ENCODE data around the gene RBMS3. TPM values are rescaled to one million over a fixed set of nuclear protein-coding genes. Genes with fewer than 3 reads are reported as not detected.

The RBMS3 gene
- total RNA-seq, 2 experiments from 2014 or later, result 0.38 to 0.63 TPM

DNA sequence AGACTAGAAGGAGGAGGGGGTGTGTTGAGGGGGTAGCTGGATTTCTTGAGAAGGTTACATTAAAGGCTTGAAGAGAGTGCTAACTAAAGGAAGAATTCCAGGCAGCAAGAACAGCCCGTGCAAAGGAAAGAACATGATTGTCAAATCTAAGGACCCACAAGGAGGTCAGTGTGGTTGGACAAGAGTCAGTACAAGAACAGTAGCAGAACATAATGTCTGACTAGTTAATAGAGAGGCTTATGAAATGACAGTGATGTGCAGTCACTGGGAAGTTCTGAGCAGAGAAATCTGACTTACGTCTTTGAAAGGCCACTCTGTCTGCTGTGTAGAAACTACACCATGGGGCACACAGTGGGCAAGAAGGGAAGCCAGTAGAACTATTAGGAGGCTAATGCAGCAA lies 19.8 kb upstream of the RBMS3 start:
- Mint-ChIP-seq H3K4me1 (peaks cover 3% of the 10 kb centered on the region), H3K9me3 (no peaks in the 10 kb centered on the region), H3K36me3 (ENCODE audit: low read depth) (no peaks in the 10 kb centered on the region), H3K4me3 (no peak overlapping the region), H3K27ac (no peak overlapping the region), H3K27me3 (no peaks in the 10 kb centered on the region)
- ChIA-PET CTCF (no interaction called here), POLR2A (no interaction called here)
- DNase-seq, result no peak

DNA sequence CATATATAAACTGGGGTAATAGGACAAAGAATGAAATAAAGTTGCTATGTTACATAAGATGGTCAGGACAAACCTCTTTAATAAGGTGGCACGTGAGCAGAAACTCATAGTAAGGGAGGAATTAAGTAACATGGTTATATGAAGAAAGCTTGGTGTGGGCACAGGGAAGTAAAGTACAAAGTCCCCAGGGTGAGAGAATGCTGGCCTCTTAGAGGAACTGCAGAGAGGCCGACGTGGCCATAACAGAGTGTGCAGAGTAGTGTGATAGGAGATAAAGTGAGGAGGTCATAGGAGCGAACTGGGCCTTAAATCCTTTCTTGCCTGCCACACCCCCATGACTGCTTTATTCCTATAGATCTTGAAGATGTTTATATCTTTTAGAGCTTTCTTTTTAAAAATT lies 17.4 kb upstream of the RBMS3 start:
- ChIA-PET CTCF (no interaction called here), POLR2A (no interaction called here)
- no peaks in the 10 kb centered on the region for H3K4me1 Mint-ChIP-seq
- H3K4me3 Mint-ChIP-seq, result no peak overlapping the region
- no peak overlapping the region for H3K27ac Mint-ChIP-seq
- H3K9me3 Mint-ChIP-seq, result no peaks in the 10 kb centered on the region
- H3K36me3 Mint-ChIP-seq (ENCODE audit: low read depth), result no peaks in the 10 kb centered on the region
- H3K27me3 Mint-ChIP-seq, result no peaks in the 10 kb centered on the region
- DNase-seq, result no peak

DNA sequence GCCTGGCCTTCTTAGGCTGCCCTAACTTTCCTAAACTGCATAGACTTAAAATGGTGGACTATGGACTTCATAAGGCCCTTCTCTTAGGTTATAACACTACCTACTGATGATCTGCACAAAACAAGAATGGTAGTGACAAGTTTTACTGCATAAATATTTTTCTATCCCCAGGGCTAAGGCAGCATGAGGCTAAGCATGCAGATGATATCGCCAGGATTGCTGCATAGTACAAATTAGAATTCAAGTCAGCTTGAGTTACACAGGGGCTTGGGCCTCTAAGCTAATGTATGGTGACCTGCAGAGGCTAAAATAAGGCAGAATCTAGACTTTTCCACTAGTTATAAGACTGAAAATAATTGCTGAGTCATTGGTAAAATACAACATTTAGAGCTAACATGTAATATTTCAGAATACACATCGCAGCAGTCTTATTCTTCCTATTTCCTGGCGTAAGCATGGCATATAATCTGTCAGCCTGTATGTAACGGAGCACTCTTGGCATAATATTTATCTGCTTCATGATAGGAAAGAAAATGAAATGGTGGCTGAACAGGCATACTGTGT lies 15.3 kb upstream of the RBMS3 start:
- Mint-ChIP-seq H3K9me3 (no peaks in the 10 kb centered on the region), H3K36me3 (ENCODE audit: low read depth) (no peaks in the 10 kb centered on the region), H3K27ac (no peak overlapping the region), H3K4me3 (no peak overlapping the region), H3K4me1 (no peaks in the 10 kb centered on the region), H3K27me3 (no peaks in the 10 kb centered on the region)
- CTCF ChIA-PET, result no interaction called here
- DNase-seq, result no peak
- POLR2A ChIA-PET, result no interaction called here

DNA sequence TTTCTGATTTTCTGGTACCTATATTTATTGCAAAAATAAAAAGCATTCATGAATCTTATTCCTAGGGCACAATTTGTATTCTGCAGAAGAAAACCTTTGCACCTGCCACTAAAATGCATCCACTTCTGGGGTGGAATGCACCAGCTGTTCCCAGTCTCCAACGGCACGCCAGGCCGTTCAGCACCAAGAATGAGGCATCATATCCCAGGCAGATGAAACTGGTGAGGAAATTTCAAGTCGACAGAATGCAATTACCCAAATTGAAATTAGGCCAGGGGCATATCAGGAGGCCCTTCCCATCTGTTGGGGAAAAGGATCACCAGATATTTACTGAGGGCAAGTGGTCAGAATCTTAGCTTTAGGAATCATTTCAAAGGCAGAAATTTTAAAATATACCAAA lies 13.6 kb upstream of the RBMS3 start:
- Mint-ChIP-seq H3K4me3 (no peak overlapping the region), H3K27me3 (no peaks in the 10 kb centered on the region), H3K4me1 (no peaks in the 10 kb centered on the region), H3K9me3 (no peaks in the 10 kb centered on the region), H3K36me3 (ENCODE audit: low read depth) (no peaks in the 10 kb centered on the region), H3K27ac (no peak overlapping the region)
- CTCF ChIA-PET, result no interaction called here
- POLR2A ChIA-PET, result no interaction called here
- no peak for DNase-seq

DNA sequence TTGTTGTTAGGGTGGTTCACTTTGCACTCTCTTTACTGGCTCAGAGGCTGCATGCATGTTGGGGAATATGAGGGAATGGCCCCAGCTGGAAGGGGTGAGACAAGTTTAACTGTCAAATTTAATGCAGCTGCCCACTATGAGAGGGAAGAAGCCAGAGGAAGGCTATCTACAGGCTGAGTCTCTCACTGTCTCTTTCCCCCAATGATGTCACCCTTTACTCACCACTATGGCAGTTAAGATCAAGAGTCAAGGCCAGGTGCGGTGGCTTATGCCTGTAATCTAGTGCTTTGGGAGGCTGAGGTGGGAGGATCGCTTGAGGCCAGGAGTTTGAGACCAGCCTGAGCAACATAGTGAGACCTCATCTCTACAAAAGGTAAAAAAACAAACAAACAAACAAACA lies 12.2 kb upstream of the RBMS3 start:
- no peak overlapping the region for H3K4me3 Mint-ChIP-seq
- H3K9me3 Mint-ChIP-seq, result no peaks in the 10 kb centered on the region
- H3K27ac Mint-ChIP-seq, result no peak overlapping the region
- CTCF ChIA-PET, result no interaction called here
- H3K4me1 Mint-ChIP-seq, result no peaks in the 10 kb centered on the region
- no peak for DNase-seq
- POLR2A ChIA-PET, result no interaction called here
- H3K36me3 Mint-ChIP-seq (ENCODE audit: low read depth), result no peaks in the 10 kb centered on the region
- H3K27me3 Mint-ChIP-seq, result no peaks in the 10 kb centered on the region

DNA sequence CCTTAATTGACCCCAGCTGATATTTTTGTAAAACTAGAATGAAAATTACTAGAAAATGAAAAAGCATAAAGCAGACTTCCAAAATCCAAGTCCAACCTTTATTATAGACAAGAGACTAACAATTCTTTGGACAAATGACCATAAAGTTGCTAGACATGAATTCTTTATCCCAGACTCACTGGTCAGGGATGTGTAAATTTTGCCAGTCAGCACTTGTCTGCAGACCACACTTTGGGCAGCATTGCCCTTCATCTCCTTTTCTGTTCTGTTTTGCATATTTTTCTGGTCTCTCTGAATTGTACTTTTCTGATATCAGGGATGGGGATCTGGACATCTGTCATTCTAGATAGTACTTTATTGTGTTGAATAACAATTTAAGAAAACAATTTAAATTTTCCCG lies 10.1 kb upstream of the RBMS3 start:
- H3K4me3 Mint-ChIP-seq, result no peak overlapping the region
- no peak for DNase-seq
- no peaks in the 10 kb centered on the region for H3K9me3 Mint-ChIP-seq
- no peak overlapping the region for H3K27ac Mint-ChIP-seq
- no peaks in the 10 kb centered on the region for H3K36me3 Mint-ChIP-seq (ENCODE audit: low read depth)
- H3K4me1 Mint-ChIP-seq, result peaks cover 7% of the 10 kb centered on the region
- CTCF ChIA-PET, result no interaction called here
- no peaks in the 10 kb centered on the region for H3K27me3 Mint-ChIP-seq
- POLR2A ChIA-PET, result no interaction called here

DNA sequence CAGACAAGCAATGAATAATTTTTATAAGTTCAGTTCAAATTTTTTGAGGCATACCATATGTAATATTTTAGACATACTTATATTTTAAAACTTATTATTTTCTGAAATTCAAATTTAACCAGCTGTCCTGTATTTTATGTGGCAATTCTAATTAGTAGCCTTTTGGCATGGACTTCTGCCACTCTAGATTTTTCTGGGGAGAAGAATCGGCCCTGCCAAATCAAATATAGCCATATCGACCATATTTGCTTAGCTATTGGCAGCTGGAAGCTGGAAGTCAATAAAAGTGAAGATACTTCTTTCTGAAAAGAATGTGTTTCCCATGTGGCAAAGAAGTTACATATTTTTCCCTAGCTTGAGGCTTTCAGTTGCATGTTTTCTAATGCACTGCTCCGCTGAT lies 9.4 kb upstream of the RBMS3 start:
- Mint-ChIP-seq H3K4me3 (no peak overlapping the region), H3K27me3 (no peaks in the 10 kb centered on the region), H3K36me3 (ENCODE audit: low read depth) (no peaks in the 10 kb centered on the region), H3K4me1 (peaks cover 7% of the 10 kb centered on the region), H3K9me3 (no peaks in the 10 kb centered on the region), H3K27ac (no peak overlapping the region)
- ChIA-PET POLR2A (no interaction called here), CTCF (no interaction called here)
- DNase-seq, result no peak

DNA sequence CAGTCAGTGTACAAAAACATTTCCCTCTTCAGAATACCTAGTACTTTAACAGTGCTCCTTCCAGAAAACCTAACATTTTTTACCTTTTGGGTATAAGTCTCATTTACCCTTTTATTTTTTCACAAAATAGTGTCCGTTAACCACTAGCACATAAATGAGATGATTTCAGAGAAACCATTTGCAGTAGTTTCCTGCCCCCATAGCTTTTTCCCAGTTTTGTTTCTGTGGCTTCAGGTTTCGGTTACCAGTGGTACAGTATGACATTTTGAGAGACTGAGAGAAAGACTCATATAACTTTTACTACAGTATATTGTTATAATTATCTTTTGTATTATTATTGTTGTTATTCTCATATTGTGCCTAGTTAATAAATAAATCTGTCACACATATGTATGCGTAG lies 6.2 kb upstream of the RBMS3 start:
- Mint-ChIP-seq H3K9me3 (no peaks in the 10 kb centered on the region), H3K27ac (no peak overlapping the region), H3K4me3 (no peak overlapping the region), H3K4me1 (peaks cover 7% of the 10 kb centered on the region), H3K27me3 (peaks cover 2% of the 10 kb centered on the region), H3K36me3 (ENCODE audit: low read depth) (no peaks in the 10 kb centered on the region)
- DNase-seq, result no peak
- ChIA-PET CTCF (no interaction called here), POLR2A (no interaction called here)

DNA sequence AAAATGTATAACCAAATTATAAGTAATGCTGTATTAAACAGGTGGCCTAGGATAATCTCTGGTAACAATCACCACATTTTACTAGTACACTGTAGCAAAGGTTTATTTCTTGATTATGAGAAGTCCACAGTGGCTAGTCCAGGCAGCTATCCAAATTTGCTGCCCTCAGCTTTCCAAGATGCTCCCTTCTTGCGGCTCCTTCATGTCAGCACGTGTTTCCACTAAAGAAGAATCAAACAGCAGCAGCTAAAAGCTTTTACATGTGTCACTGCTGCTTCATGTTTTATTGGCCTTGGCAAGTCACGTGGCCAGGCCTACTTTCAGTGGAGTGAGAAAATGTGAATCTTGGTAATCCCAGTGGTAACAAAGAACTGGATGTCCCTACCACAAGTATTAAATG lies 5.6 kb upstream of the RBMS3 start:
- Mint-ChIP-seq H3K27me3 (peaks cover 2% of the 10 kb centered on the region), H3K4me1 (peaks cover 8% of the 10 kb centered on the region), H3K27ac (no peak overlapping the region), H3K9me3 (no peaks in the 10 kb centered on the region), H3K36me3 (ENCODE audit: low read depth) (no peaks in the 10 kb centered on the region), H3K4me3 (no peak overlapping the region)
- CTCF ChIA-PET, result no interaction called here
- POLR2A ChIA-PET, result no interaction called here
- no peak for DNase-seq

DNA sequence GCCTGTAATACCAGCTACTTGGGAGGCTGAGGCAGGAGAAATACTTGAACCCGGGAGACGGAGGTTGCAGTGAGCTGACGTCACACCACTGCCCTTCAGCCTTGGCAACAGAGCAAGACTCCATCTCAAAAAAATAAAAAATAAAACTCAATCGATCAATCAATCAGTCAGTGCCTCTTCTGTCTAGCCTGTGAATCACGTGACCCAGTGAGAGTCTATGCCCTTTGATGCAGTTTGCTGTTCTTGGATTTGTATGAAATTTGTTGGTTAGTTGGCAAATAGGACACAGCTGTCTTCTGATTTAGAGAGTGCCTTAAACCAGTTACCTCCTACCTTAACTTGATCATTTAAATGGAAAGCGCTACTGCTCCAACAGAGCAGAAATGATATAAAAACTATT lies 3.6 kb upstream of the RBMS3 start:
- Mint-ChIP-seq H3K27me3 (peaks cover 2% of the 10 kb centered on the region), H3K36me3 (ENCODE audit: low read depth) (no peaks in the 10 kb centered on the region), H3K4me1 (peaks cover 20% of the 10 kb centered on the region), H3K4me3 (no peak overlapping the region), H3K27ac (no peak overlapping the region), H3K9me3 (no peaks in the 10 kb centered on the region)
- CTCF ChIA-PET, result no interaction called here
- DNase-seq, result no peak
- POLR2A ChIA-PET, result no interaction called here

DNA sequence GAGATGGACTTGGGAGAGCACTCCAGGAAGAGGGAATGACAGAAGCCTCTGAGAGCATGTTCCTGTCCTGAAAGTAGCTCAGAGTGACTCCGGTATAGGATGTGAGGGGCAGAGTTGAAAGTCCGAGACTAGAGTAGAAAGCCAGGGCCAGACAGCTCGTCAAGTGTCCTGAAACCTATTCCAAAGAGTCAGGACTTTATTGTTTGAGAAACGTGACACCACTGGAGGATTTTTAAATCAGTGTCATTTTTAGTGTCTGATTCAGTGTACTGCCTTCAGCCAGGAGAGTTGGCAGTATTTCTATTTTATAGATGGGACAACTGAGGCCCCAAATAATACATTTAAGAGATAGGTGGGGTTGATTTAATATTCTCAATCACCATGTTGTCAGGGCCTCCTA lies 1.6 kb upstream of the RBMS3 start:
- no peaks in the 10 kb centered on the region for H3K36me3 Mint-ChIP-seq (ENCODE audit: low read depth)
- peaks cover 2% of the 10 kb centered on the region for H3K27me3 Mint-ChIP-seq
- DNase-seq, result no peak
- POLR2A ChIA-PET, result no interaction called here
- no peaks in the 10 kb centered on the region for H3K9me3 Mint-ChIP-seq
- H3K4me1 Mint-ChIP-seq, result peaks cover 32% of the 10 kb centered on the region
- no peak overlapping the region for H3K27ac Mint-ChIP-seq
- H3K4me3 Mint-ChIP-seq, result no peak overlapping the region
- CTCF ChIA-PET, result interaction anchor here (1.0 kb wide), 1 partner anchor 612 kb away, joined by 3 read pairs; no protein-coding TSS in a partner anchor

DNA sequence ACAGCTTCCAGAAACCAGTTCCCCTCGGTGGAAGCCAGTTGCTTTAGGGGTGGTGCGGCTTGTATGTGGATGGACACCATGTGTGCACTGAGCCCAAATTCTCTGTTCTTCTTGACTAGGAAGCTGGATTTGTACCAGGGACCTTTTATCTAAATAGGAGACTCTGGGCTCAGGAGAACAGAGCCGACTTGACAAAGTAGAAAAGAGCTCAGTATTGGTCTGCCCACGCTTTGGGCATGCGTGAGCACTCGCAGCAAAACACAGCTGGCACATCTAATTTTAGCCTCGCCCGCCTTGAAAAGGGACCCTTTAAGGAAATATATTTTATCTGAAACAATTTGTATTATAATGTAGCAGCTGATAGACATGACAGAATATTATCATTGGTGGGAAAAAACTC lies 1.1 kb upstream of the RBMS3 start:
- CTCF ChIA-PET, result interaction anchor here (1.0 kb wide), 1 partner anchor 612 kb away, joined by 3 read pairs; no protein-coding TSS in a partner anchor

DNA sequence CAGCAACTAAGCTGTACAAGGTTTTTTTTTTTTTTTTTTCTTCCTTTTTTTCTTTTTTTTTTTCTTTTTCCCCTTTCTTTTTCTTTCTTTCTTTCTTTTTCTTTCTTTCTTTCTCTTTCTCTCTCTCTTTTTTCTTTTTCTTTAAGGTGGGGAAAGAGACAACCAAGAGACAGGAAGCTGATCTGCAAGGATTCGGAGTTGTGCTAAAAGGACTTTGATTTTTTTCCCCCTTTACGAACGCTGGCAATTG lies 148 bp downstream of the RBMS3 start:
- H3K27me3 Mint-ChIP-seq, result peaks cover 2% of the 10 kb centered on the region
- ChIA-PET CTCF (interaction anchor here (0.6 to 0.7 kb wide), 3 partner anchors 12 to 1368 kb away, joined by 3 read pairs; no protein-coding TSS in a partner anchor), POLR2A (no interaction called here)
- H3K9me3 Mint-ChIP-seq, result no peaks in the 10 kb centered on the region
- no peaks in the 10 kb centered on the region for H3K36me3 Mint-ChIP-seq (ENCODE audit: low read depth)
- no peak overlapping the region for H3K27ac Mint-ChIP-seq
- DNase-seq, result no peak
- H3K4me3 Mint-ChIP-seq, result peak overlapping the region; percentile 63
- H3K4me1 Mint-ChIP-seq, result peaks cover 30% of the 10 kb centered on the region

More for the DNA sequence above, 1.1 kb upstream of the RBMS3 start:
- peaks cover 2% of the 10 kb centered on the region for H3K27me3 Mint-ChIP-seq
- H3K4me1 Mint-ChIP-seq, result peaks cover 28% of the 10 kb centered on the region
- no peaks in the 10 kb centered on the region for H3K9me3 Mint-ChIP-seq
- no peak overlapping the region for H3K4me3 Mint-ChIP-seq
- H3K27ac Mint-ChIP-seq, result no peak overlapping the region
- POLR2A ChIA-PET, result no interaction called here
- DNase-seq, result no peak
- no peaks in the 10 kb centered on the region for H3K36me3 Mint-ChIP-seq (ENCODE audit: low read depth)

DNA sequence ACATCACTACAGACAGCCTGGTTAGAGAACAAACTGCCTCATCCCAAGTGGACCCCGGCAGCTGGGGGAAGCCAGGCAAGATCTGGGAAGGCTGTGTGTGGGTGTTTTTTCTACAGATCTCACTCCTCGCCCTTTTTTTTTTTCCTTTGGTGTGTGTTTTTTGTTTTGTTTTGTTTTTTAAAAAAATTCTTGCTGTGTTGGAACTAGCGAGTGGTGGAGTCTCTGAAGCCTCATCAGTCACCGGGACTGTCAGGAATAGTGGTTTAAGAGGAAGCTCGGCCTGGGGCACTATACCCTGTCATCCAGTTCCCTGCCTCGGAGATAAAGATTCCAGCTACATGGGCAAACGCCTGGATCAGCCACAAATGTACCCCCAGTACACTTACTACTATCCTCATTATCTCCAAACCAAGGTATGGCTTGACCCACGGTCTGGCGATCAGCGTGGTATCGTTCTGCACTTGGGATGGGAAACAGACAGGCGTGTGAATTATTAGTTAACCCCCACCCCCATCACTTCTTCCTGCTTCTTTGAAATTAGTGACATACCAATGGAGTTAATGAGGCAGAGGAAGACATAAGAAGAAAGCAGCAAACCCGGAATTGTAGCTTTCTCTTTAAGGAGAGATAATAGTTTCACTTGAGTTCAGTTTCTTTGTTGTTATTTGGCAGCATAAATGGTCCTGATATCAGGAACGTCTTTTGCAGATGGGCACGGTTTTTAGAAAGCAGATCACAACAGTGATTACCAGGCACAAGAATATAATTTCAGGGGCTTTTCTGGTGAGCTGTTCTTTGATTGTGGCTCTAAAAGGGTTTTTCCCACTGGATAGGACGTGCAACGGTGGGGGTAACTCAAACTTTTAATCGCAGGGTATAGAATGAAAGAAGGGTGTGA lies 722 bp downstream of the RBMS3 start:
- DNase-seq, result no peak
- H3K36me3 Mint-ChIP-seq (ENCODE audit: low read depth), result no peaks in the 10 kb centered on the region
- H3K27me3 Mint-ChIP-seq, result peaks cover 2% of the 10 kb centered on the region
- H3K9me3 Mint-ChIP-seq, result no peaks in the 10 kb centered on the region
- H3K4me1 Mint-ChIP-seq, result peaks cover 30% of the 10 kb centered on the region
- CTCF ChIA-PET, result interaction anchor here (0.6 to 0.7 kb wide), 3 partner anchors 12 to 1367 kb away, joined by 3 read pairs; no protein-coding TSS in a partner anchor
- H3K27ac Mint-ChIP-seq, result no peak overlapping the region
- H3K4me3 Mint-ChIP-seq, result peak overlapping the region; percentile 63
- POLR2A ChIA-PET, result no interaction called here
